Left lobe of liver (tissue), 2 donors: ENCODE data around the gene PTF1A. TPM values are rescaled to one million over a fixed set of nuclear protein-coding genes. Genes with fewer than 3 reads are reported as not detected.

Experiments
- ATAC-seq: fragments of 200-7000 bp; cut with Tn5 transposase; one replicate; pipeline ENCODE4 v1.9.1; 2020; ENCODE audit warnings: mild to moderate bottlenecking, moderate library complexity
- DNase-seq: peaks from one replicate; pipeline ENCODE4 v3.0.0-alpha.2; 2020; ENCODE audit warnings: low spot score
- total RNA-seq: library from RNA; stranded (reverse); gene quantifications from one replicate; pipeline ENCODE4 v1.2.1, GENCODE V29; 2021
- donor health status: DM: no; HTN: no; CAD: no; lungs with moderate emphysema.
- donor health status: DM: no; HTN: yes; CAD: no.

Gene PTF1A, protein sequence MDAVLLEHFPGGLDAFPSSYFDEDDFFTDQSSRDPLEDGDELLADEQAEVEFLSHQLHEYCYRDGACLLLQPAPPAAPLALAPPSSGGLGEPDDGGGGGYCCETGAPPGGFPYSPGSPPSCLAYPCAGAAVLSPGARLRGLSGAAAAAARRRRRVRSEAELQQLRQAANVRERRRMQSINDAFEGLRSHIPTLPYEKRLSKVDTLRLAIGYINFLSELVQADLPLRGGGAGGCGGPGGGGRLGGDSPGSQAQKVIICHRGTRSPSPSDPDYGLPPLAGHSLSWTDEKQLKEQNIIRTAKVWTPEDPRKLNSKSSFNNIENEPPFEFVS
- not detected for total RNA-seq

DNA sequence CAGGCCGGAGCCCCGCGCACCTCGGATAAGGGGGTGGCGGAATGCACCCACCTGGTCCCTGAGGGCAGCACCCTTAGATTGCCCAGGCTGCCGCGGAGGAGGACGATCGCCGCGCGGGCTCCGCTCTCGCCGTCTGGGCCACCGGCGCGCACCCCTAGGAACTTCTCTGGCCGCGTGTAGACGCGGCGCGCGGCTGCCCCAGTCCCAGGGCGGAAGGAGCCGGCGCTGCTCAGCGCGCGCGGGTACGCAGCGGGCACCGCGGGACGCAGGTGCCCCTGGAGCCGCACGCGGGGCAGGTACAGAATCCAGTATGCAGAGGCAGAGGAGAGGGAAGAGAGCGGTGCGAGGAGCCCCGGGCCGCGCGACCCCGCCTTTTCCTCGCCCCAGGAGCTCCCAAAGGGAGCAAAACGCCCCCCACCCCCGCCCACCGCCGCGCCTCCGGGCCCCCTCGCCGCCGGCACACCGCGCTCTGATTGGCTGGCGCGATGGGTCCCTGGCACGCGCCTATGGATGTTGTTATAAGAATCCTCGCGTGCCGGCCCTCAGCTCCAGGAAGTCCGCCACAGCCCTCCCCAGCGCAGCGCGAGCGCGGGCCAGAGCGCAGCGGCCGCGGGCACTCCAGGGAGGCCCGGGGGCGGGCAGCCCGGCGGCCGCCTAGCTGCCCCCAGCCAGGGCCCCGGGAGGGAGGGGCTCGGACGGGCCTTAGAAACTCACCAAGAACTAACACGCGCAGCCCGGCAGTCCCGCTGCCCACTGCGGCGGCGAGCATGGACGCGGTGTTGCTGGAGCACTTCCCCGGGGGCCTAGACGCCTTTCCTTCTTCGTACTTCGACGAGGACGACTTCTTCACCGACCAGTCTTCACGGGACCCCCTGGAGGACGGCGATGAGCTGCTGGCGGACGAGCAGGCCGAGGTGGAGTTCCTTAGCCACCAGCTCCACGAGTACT, at the start of gene PTF1A:
Gene PTF1A, plus strand, starts transcription at position 549 of the 948 bp plus-strand sequence. Its CDS starts 219 bp downstream, at position 768.
- DNase-seq (no peak), ATAC-seq (no peak)

DNA sequence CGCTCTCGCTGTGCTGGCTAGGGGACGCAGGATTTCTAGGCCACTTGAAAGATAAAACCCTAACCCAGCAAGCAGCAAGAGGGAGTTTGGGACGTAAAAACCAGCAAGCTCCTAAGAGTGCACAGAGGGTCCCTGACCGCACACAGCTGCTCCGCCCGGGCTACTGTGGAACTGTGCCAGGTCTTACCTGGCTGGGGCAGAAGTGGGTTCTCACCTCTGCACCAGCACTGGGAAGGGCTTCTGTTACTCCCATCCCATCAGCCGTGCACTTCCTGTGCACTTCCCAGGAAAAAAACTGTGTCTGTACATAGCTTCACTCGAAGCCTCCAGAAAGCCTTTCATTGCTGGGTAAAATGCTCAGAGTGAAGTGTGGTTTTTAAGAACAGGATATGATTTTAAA, 45.9 kb upstream of the PTF1A start:
- DNase-seq (no peak), ATAC-seq (no peak)

DNA sequence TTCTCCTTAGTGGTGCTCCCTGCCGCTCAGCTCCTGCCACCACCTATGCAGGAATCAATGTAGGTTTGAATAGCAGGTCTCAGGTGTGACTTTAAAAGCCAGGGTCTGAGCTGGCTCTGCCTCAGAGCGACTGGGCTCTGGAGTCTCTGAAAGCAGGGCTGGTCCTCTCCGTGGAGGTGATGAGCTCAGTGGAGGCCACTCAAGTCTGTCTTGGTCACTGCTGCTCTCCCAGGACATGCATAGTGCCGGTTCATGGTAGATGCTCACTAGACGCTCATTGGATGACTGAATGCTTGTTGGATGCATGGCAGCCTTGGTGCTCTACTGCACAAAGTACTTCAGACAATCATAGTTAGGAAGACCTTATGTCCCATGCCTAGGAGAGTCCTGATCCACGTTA, 45.1 kb upstream of the PTF1A start:
- ATAC-seq (no peak), DNase-seq (no peak)

DNA sequence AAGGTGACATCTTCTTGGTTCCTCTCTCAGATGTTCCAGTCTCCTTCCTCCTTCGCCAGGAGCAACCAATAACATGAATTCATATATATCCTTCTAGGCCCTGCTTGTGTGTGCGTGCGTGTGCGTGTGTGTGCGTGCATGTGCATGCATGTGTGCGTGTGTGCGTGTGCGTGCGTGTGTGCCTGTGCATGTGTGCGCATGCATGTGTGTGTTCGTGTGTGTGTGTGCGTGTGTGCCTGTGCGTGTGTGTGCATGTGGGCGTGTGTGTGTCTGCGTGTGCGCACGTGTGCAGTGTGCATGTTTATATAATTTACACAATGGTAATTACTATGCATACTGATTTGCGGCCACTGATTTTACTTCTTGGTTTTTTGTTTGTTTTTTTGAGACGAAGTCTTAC, 43.9 kb upstream of the PTF1A start:
- DNase-seq (no peak), ATAC-seq (no peak)

DNA sequence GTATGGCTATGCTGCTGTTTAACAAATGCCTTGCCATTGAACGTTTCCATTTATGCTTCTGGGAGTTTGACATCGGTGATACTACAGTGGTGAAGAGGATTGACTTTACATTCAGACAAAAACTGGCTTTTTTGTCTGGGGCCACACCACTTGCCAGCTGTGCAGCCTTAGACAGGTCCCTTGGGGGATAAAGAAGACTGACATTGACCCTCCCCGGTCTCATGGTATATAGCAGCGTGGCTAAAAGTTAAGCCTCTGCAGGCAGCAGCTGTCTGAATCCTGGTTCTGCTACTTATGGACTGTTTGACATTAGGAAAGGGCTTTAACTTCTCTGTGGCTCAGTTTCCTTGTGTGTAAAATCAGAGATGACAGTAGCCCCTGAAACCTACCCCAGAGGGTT, 42.0 kb upstream of the PTF1A start:
- ATAC-seq (no peak), DNase-seq (no peak)

DNA sequence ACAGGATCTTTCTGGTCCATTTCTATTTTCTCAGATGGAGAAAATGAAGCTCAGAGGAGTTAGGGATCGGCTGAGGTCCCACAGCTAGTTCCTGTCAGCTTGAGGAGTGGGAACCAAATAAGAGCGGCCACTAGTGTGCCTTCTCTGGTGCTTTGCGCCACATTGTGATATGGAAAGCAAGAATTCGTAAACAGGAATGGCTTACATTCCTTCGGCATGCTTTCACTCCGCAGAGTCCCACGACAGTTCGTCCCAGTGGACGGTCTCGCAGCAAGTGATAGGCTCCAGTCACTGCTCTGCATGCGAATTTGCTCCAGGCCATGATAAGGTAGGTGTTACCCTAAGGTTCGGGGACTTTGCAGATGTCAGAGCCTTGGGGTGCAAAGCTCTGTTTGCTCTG, 41.5 kb upstream of the PTF1A start:
- no peak for ATAC-seq
- DNase-seq: no peak

DNA sequence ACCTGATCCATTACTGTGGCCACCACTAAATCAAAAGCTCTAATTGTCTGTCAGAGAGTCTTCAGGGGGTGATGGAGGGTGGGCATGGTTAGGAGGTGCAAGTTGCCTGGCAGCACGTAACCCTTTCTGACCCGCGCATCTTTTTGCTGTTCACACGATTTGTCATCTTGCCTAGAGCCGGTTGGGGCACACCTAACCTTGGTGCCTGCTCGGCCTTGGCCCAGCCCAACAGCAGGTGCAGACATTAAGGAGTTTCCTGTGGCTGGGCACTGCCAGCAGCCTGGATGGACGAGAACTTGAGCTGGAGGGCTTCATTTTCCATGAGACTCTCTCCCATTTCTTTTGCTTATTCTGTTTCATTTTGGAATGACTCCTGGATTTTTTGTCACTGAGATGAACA, 41.0 kb upstream of the PTF1A start:
- ATAC-seq: no peak
- DNase-seq: no peak

DNA sequence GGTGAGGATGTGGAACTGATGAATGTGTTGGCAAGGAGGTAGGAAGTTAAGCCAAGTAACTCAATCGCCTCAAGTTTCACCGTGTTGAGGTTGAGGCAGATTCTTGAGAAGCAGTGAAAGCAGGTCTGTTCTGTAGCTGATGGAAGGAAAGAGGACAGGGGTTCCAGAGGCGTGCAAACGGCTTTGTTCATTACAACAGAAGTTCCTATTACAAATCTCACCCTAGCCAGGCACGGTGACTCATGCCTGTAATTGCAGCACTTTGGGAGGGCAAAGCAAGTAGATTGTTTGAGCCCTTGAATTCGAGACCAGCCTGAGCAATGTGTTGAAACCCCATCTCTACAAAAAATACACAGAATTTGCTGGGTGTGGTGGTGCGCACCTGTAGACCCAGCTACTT, 36.9 kb upstream of the PTF1A start:
- ATAC-seq (no peak), DNase-seq (no peak)

DNA sequence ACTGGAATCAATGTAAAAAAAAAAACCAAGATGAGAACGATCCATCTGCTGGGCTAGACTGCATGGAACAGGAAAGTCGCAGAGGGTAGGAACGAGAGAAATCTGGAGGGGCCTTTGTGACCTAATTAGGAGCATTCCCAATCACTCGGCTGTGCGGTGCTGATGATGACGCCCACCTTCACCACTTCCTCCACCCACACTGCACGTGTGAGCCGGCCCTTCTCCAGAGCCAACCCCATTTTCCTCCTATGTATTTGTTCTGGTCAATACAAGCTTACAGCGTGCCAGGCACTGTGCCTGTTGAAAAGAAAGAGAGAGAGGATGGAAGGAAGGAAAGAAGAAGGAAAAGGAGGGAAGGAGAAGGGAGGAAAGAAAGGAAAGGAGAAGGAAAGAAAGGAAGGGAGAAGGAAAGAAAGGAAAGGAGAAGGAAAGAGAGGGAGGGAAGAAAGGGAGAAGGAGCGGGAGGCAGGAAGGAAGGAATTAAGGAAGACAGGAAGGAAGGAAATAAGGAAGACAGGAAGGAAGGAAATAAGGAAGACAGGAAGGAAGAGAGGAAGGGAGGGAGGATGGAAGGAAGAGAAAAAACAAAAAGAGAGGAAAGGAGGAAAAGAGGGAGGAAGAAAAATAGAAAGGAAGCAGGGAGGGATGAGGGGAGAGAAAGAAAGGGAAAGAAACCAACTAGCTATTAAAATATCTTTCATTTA, 35.5 kb upstream of the PTF1A start:
- DNase-seq (no peak), ATAC-seq (no peak)

DNA sequence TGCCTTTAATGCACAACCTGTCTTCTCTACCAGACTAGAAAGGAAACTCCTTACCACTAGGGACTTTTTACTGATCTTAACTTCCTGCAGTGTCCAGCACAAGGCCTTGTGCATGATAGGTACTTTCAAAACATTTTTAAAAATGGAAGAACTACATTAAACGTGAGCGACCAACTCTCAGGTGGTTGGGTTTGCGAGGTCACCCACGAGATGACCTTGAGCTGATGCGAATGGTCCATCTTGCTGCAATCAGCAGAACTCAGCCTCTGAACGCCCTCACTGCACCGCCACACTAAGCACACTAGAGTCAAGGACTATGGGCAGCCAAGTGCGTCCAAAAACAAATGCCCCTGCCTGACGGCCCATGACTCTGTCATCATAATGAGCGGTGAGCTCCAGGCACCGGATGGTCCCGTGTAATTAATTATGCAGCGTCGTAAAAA, 34.9 kb upstream of the PTF1A start:
- no peak for ATAC-seq
- DNase-seq: no peak

DNA sequence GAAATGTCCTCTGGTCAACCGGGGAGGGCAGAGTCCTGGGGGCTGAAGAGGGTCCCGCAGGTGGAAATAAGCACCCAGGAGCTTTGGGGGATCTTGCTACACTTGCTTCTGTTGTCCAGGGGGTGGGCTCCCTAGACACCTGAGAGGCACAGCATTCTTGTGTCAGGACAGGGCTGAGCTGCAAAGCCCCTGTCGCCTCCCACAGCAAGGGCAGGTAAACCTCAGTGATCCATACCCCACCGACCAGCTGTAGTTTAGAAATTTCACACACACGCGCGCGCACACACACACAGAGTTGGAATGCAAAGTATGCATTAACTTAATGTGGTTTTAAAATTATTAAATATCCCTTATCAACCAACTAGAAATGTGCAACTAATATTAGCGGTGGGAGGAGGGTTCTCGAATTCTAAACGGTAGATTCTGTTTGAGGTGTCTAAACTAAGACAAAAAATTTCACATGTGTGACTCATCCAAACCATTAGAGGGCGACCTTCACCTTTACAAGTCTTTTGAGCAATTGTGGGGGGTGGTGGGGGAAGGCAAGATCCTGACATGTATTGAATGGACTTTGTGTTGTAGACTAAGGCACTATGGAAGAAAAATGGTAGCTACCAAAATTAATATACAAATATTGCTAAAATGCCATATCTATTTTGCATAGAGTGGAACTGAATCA, 34.3 kb upstream of the PTF1A start:
- DNase-seq (no peak), ATAC-seq (peak; percentile 81)

DNA sequence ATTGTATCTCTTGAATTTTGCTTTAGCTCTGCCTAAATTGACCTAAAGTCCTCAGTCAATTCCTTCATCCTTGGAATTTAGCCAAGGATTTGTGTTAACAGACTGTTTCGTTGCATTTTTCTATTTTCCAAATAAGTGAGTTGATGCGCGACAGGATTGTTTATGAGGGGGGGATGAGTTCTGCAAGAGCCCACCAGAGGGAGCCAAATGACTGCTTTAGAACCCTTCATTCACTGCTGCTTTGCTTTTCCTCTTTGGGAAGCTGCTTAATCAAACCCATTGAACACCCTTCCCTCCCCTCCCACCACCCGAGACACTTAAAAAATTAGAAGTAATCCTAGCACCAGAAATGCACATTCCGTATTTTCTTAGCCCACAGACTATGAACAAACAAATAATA, 33.7 kb upstream of the PTF1A start:
- ATAC-seq (peak; percentile 96), DNase-seq (no peak)

DNA sequence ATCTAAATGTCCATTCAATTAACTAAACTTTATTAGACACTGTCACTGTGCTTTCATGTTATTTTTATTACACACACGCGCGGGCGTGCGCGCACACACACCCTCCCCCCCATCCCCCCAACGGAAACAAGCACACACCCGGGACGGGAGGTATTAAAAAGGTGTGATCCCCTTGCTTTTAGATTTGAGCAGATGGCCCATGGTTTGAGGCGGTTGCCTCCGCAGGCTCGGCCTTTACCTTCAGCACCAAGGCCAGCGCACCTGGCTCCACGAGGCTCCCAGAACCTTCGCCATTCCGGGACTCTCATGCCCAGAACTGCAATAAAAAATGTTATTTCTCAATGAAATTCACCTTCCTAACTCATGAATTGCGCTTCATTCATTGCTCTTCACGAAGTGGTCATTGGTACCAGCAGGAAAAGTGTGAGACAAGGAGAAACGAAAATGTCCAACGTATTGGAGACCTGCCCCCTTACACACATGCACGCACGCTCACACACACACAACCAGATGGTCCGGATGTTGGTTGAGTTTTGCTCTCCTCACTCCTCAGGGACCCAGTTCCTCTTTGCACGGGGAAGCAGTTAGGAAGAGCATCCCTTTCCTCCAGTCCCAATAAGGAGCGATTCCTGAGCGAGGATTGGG, 20.8 kb upstream of the PTF1A start:
- ATAC-seq (peak; percentile 73), DNase-seq (no peak)

DNA sequence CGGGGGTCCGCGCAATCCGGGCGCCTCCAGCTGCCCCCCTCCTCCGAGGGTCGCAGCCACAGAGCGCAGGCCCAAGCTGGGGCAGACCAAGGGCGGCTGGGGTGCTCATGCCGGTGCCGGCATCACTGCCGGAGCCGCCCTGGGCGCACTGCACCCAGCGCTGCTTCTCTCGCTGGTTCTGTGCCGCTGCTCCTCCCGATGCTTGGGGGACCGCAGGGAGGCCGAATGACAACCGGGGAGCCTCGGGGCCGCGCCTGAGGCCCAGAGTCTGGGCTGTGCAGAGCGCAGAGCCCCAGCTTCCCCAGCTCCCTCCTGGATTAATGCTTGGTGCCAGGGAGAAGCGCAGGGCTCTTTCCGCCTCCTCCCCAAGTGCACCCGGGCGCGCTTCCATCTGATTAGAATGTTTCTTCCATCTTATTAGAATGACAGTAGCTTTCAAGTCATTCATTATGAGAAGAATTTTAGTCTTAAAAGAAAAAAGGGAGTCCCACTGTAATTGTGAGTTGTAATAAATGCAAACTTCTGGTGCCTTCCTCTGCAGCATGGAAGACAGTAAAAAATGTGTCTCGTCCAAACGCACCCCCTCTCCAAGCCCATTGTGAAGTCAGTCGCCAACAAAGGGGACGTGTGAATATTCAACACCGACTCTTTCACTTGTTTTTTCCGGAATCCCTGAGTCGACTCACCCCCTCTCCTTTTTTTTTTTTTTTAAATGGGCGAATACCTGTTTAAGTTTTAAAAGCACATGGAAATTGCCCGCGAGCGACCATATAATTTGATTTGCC, 19.5 kb upstream of the PTF1A start:
- DNase-seq (no peak), ATAC-seq (no peak)

DNA sequence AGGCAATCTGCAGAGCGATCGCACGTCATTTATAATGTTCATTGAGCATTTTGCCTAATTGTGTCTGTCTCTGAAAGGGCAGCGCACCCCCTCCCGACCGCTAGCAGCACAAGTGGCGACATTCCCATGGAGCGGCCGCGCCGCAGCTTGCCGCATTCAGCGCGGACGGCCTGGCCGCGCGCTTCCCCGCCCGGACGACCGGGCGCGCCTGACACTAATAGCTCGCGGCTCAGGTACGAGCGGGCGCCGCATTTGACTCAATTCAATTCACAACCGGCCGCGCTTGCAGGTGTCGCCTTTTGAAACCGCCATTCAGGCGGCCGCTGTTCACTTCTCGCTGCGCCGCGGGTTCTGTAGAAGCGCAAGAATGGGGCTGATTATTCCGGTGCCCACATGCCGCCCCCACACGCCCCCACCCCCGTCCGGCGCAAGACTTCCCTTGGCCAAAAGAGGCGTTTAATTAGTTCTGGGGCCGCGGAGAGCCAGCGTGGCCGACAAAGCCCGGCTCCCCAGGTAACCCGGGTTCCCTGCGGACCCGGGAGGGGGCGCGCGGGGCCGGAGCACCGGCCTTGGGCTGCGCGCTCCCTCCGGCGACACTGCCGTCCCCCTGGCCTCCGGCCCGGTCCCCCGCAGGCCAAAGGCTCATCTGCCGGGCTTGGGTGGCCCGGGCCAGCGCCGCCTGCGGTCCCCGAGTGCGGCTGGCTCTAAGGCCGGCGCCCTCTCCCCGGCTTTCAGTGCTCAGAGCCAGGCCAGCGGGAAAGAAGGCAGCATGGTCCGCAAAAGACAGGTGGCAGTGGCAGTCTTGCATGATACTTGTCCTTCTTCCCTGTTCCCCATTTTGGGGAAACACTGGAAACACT, 18.7 kb upstream of the PTF1A start:
- ATAC-seq: no peak

DNA sequence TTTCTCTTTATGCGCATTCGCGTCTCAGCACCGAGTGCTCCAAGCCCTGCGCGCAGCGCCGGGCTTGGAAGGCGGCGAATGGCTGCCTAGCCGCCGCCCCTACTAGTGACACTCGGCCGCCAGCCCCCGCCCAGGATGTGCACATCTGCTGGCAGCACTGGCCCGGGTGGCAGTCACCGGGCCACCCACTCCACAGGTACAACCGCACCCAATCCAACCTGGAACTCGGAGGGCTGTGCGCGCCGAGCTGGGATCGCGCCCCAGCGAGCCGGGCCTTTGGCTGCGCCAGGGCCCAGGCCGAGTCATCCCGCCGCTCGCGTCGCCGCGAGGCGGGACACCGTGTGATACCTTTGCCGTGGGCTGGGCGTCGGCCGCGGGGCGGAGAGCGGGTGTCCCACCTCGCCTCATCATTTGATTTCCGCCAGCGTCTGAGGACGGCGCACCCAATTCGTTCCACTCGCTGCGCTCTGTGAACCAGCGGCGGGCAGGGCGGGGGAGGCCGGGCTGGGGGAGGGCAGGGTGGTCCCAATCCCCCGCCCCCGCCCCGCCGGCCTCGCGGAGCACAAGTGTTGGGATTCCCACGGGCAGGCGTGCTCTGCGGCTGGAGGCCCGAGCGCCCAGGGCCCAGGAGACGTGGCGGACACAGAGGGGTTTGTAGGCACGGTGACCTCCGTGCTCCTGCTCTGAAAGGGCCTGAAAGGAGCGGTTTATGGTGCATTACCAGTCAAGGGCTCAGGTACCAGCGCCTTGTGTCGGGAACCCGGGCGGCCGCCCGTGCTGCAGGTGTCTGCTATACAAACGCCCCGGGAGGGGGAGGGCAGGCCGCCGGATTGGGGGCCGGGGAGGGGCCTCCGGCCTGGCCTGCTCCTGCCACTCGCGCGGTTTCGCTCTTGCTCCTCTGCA, 17.8 kb upstream of the PTF1A start:
- ATAC-seq (no peak), DNase-seq (no peak)

More for the DNA sequence above, 18.7 kb upstream of the PTF1A start:
- DNase-seq: no peak

DNA sequence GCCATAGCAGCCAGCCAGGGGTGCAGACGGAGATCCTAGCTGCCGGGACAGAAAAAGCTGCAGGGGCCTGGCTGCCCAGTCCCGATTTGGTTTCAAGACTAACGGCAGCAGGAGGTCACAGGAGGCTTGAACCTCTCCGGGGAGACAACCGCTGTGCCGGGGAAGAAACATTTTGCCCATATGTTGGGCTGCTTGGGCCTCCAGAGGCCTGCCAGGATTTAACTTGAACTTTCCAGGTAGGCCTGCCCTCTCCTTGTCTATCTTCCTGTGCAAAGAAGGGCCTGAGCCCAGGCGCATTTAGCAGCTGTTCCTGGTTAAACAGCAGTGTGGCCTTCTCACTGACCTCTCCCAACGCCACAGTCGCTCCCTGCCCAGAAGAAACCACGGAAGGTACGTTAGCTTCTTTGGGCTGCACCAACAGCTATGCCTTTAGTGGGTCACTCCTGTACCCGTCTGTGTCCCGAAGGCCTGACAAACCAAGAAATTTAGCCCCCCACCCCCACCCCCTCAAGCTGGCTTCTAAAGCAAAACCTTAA, 17.1 kb upstream of the PTF1A start:
- ATAC-seq (no peak), DNase-seq (no peak)
